KOPT-K1 (cell line): ENCODE results near the gene TBX20.
"Not testable (repeated sequence)": the region's sequence is repeated elsewhere in the genome, so short reads cannot be mapped to it uniquely, and the experiment has no call there.

ENCODE experiments used
- H3K27ac ChIP-seq: fragments of 200-600 bp; sonication (generic); 2 replicates; pipeline ENCODE4 v1.5.1; 2016; ENCODE audit warnings: antibody characterized with exemption, mild to moderate bottlenecking, low read depth, low read length; ENCODE audit not compliant: poor library complexity, severe bottlenecking
- H3K36me3 ChIP-seq: fragments of 200-600 bp; sonication (generic); 2 replicates; pipeline ENCODE4 v1.5.1; 2017; ENCODE audit warnings: antibody characterized with exemption, mild to moderate bottlenecking, low read length, moderate library complexity; ENCODE audit not compliant: insufficient read depth
- H3K9me3 ChIP-seq: fragments of 200-600 bp; sonication (generic); 2 replicates; pipeline ENCODE4 v1.5.1; 2017; ENCODE audit warnings: antibody characterized with exemption, low read length, mild to moderate bottlenecking; ENCODE audit not compliant: insufficient read depth, poor library complexity, severe bottlenecking

TBX20 gene

DNA sequence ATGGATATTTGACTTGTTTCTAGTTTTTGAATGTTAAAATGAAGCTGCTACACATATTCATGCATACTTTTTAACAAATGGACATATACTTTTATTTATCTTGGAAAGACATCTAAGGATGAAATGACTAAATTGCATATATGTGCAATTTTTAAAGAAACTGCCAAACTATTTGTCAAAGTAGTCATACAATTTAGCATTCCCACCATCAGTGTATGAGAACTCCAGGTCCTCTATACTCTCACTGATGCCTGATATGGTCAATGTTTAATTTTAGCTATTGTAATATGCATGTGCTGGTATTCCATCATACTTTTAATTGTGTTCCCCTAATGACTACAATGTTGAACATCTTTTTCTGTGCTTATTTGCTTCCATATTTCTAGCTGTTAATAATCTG lies 47.0 kb downstream of the TBX20 start:
- H3K9me3 ChIP-seq, H3K27ac ChIP-seq, H3K36me3 ChIP-seq: not testable (repeated sequence)

DNA sequence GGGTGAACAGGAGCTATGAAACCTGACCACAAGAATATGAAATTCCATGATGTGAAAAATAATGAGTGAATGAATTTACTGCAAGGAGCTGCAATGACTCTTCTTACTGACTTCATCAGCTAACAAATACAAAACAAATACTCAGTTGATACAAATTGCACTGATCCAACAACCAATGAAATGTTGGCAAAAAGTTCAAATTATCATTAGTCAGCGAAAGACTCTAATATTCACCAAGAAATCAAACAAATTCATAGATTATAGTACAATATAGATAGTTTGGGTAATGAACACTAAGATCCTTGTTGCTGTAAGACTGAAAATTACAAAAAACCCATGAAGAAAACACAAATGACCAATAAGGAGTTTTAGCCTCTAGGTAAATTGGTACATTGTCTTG lies 49.0 kb downstream of the TBX20 start:
- H3K27ac ChIP-seq, H3K36me3 ChIP-seq: not testable (repeated sequence)

GRCh38 chr7:35204031-35204430 lies 49.9 kb downstream of the TBX20 start:
- not testable (repeated sequence) for H3K27ac ChIP-seq, H3K9me3 ChIP-seq, H3K36me3 ChIP-seq

More for the DNA sequence above, 49.0 kb downstream of the TBX20 start:
- not testable (repeated sequence) for H3K9me3 ChIP-seq

DNA sequence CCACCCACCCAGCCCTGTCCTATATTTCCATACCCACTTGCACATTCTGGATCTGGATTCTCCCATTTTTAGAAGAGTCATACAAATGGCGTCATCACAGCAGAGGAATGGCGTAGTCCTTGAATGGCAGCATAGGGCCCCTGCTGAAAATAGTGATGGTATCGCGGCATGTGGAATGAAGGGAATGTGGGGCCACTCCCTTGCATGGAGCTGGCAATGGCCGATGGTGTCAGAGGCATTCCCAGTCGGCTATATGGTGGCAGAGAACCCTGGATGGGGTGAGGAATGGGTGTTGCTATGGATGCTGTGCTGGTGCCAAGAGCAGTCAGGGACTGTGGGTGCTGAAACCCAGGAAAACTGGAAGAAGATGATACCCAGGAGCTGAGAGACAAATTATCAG lies 51.5 kb downstream of the TBX20 start:
- H3K27ac ChIP-seq, H3K9me3 ChIP-seq, H3K36me3 ChIP-seq: not testable (repeated sequence)

DNA sequence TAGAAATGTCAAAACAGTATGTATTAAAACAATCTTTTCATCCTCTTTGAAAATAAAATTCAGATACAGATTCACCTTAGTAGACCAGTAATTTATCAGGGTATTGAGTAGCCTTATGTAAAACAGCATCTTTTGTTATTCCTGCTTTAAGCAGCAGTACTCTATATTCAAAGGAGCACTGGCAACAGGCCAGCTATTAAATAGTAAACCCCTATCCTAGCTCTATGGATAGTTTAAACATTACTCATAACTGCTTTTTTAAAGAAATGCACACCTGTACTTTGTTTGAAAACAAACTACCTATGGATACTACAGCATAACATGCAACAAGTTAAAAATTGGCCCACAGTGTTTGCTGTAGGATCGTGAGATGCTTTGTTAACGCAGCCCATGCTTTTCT lies 53.7 kb downstream of the TBX20 start:
- not testable (repeated sequence) for H3K36me3 ChIP-seq, H3K9me3 ChIP-seq, H3K27ac ChIP-seq

GRCh38 chr7:35198370-35199140 lies 55.3 kb downstream of the TBX20 start:
- H3K9me3 ChIP-seq, H3K27ac ChIP-seq, H3K36me3 ChIP-seq: not testable (repeated sequence)

DNA sequence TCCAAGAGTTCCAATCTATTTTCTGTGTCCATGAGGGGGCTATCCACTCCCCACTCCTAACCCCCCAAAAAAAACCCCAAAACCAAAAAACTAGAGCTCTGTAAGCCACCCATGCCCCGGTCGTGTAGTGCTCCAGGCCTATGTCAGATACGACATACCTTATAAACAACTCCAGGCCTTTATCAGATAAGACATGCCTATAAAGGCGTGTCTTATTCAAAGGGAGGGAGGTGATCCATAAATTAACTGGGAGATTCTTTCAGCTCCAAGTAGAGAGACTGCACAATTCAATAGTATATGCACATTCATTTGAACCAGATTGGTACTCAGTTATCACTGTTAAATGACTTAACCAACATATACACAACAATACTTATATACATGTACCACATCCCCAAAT lies 62.3 kb downstream of the TBX20 start:
- H3K27ac ChIP-seq, H3K36me3 ChIP-seq, H3K9me3 ChIP-seq: not testable (repeated sequence)

DNA sequence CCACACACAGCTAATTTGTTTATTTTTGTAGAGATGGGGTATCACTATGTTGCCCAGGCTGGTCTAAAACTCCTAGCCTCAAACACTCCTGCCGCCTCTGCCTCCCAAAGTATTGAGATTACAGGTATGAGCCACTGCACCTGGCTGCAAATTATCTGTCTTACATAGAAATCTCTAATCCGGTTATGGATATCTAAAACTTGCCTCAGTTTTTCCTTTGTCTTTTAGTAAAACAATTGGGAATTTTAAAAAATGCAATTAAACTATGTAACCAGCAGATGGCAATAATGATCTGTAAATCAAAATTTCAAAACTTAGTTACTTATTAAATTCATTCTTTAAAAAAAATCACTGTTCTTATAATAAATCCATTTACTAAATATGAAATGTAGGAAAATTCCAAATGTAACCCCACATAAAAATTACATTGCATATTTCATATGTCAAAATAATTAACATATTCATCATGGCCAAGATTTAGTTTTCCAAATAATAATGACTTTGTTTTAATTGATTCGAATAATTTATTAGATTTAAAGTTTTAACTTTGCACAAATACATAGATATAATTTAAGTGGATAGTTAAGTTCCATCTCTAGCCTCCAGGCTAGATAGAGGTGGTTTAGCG lies 63.6 kb downstream of the TBX20 start:
- not testable (repeated sequence) for H3K27ac ChIP-seq, H3K36me3 ChIP-seq, H3K9me3 ChIP-seq

DNA sequence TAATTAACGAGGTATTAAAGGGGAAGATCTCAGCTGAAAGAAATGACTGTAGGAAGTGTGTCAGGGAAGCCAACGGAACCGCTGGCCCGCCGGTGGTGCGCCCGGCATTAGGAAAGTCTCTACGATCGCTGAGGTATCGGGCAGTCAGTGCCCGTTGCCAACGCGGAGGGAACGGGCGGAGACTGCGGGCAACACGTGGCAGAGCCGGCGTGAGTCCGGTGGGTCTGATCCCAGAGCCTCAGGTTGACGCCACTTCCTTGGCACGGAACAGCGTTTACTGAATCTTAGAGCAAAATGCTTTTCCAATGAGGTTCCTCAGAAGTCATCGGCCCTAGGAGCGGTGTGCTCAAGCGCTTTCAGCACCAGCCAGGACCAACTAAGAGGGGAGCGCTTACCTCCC lies 67.1 kb downstream of the TBX20 start:
- H3K27ac ChIP-seq, H3K36me3 ChIP-seq, H3K9me3 ChIP-seq: not testable (repeated sequence)

- Histone ChIP-seq H3K36me3 (no peaks in the 10 kb centered on the region), H3K9me3 (no peaks in the 10 kb centered on the region), H3K27ac (no peak overlapping the region)
Measured at GRCh38 chr7:35185908-35186731, 67.8 kb downstream of the TBX20 start.

DNA sequence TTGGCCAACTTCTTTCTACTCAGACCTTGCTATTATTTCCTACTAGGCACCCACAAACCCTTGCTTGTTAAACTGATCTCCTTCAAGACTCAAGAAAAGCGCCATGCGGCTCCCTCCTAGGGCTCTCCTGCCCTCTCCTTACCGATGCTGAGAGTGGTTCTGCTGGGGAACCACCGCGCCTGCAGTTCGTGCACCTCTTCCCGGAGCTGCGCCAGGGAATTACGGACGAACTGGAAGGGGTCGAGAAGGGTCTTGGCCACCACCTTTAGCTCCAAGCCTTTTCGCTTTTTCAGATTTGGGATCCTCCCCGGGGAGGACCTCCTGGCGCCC lies 68.4 kb downstream of the TBX20 start:
- not testable (repeated sequence) for H3K36me3 ChIP-seq, H3K9me3 ChIP-seq, H3K27ac ChIP-seq

GRCh38 chr7:35184961-35185360 lies 68.9 kb downstream of the TBX20 start:
- not testable (repeated sequence) for H3K27ac ChIP-seq, H3K36me3 ChIP-seq, H3K9me3 ChIP-seq

- not testable (repeated sequence) for H3K27ac ChIP-seq, H3K36me3 ChIP-seq, H3K9me3 ChIP-seq
Measured at GRCh38 chr7:35183873-35184503, 69.9 kb downstream of the TBX20 start.

DNA sequence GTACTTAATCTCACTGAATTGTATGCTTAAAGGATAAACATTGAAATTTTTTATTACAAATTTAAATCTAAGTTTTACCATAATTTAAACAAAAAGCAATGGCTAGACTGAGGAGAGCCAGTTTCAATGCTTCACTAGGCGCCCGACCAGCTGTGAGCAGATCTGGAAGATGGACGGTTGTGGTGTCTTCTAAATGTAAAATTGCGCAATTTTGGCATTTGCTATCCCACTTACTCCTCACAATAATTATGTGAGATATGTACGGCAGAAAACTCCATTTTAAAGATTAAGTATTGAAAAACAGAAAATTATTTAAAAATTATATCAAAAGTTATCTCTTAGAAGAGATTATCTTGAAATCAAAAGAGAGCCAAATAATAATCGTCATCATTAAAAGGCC lies 73.2 kb downstream of the TBX20 start:
- H3K9me3 ChIP-seq, H3K27ac ChIP-seq, H3K36me3 ChIP-seq: not testable (repeated sequence)

GRCh38 chr7:35173176-35173575 lies 80.7 kb downstream of the TBX20 start:
- H3K27ac ChIP-seq, H3K9me3 ChIP-seq, H3K36me3 ChIP-seq: not testable (repeated sequence)
